ENCODE data around the gene ACVR2B. TPM values are rescaled to one million over a fixed set of nuclear protein-coding genes. Genes with fewer than 3 reads are reported as not detected.

Gene ACVR2B
- total RNA-seq, 1 donor from 2014 or later = 89.5 TPM

DNA sequence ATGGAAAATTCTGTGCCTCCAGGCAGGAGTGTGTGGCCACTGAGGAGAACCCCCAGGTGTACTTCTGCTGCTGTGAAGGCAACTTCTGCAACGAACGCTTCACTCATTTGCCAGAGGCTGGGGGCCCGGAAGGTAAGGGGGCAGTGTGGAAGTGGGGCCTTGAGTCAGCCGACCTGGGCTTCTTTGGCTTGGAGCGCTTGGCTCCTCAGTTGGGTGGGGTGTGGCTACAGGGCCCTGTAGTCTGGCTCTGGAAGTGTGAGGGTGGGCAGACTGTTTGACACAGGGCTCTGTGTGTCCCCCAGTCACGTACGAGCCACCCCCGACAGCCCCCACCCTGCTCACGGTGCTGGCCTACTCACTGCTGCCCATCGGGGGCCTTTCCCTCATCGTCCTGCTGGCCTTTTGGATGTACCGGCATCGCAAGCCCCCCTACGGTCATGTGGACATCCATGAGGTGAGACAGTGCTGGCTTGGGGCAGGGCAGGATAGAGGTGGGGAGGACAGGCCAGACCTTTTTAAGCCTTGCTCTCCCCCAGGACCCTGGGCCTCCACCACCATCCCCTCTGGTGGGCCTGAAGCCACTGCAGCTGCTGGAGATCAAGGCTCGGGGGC is 24.3 kb downstream of the ACVR2B start:
- Mint-ChIP-seq H3K27ac (no peak overlapping the region), H3K27me3 (ENCODE audit: insufficient read depth, low read depth) (peaks cover 3% of the 10 kb centered on the region), H3K9me3 (peaks cover 9% of the 10 kb centered on the region), H3K4me1 (peaks cover 3% of the 10 kb centered on the region), H3K4me3 (no peak overlapping the region), H3K36me3 (peaks cover 25% of the 10 kb centered on the region)
- TF ChIP-seq EZH2 (IDR thresholded peaks at IDR 0.05) = no peak
- TF ChIP-seq EZH2phosphoT487 (IDR thresholded peaks at IDR 0.05) = no peak
- TF ChIP-seq, protein P1, sequence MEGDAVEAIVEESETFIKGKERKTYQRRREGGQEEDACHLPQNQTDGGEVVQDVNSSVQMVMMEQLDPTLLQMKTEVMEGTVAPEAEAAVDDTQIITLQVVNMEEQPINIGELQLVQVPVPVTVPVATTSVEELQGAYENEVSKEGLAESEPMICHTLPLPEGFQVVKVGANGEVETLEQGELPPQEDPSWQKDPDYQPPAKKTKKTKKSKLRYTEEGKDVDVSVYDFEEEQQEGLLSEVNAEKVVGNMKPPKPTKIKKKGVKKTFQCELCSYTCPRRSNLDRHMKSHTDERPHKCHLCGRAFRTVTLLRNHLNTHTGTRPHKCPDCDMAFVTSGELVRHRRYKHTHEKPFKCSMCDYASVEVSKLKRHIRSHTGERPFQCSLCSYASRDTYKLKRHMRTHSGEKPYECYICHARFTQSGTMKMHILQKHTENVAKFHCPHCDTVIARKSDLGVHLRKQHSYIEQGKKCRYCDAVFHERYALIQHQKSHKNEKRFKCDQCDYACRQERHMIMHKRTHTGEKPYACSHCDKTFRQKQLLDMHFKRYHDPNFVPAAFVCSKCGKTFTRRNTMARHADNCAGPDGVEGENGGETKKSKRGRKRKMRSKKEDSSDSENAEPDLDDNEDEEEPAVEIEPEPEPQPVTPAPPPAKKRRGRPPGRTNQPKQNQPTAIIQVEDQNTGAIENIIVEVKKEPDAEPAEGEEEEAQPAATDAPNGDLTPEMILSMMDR (IDR thresholded peaks at IDR 0.05) = no peak
- Histone ChIP-seq H4K20me1 (ENCODE audit: low read depth) (peaks cover 78% of the 10 kb centered on the region), H3K4me2 (no peak overlapping the region), H3K9me3 (ENCODE audit: low read depth) (no peaks in the 10 kb centered on the region), H3K27ac (no peak overlapping the region), H3K36me3 (peaks cover 13% of the 10 kb centered on the region), H3F3A (ENCODE audit: low read depth) (no peaks in the 10 kb centered on the region), H3K4me3 (no peak overlapping the region), H3K4me1 (no peaks in the 10 kb centered on the region), H3K27me3 (no peaks in the 10 kb centered on the region), H3K9ac (no peak overlapping the region), H2AFZ (replicated peaks) (no peak overlapping the region), H3K79me2 (ENCODE audit: low read depth) (peaks cover 47% of the 10 kb centered on the region)
- DNase-seq (ENCODE audit: low spot score) = no peak

DNA sequence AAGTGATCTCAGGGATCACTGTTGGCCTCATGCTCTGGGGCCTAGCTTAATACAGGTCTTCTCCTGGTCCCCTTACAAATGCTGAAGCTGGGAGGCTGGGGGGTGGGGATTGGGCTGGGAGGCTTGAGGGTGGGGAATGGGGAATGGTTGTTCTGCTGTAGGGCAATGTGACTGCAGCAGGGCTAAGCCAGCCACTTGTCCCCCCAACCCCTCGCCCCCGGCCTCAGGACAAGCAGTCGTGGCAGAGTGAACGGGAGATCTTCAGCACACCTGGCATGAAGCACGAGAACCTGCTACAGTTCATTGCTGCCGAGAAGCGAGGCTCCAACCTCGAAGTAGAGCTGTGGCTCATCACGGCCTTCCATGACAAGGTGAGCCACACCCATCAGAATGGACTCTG is 25.2 kb downstream of the ACVR2B start:
- Mint-ChIP-seq H3K27me3 (ENCODE audit: insufficient read depth, low read depth) (peaks cover 3% of the 10 kb centered on the region), H3K36me3 (peaks cover 33% of the 10 kb centered on the region), H3K4me1 (no peaks in the 10 kb centered on the region), H3K27ac (no peak overlapping the region), H3K4me3 (no peak overlapping the region), H3K9me3 (peaks cover 4% of the 10 kb centered on the region)
- Histone ChIP-seq H3K36me3 (peaks cover 13% of the 10 kb centered on the region), H3K9me3 (ENCODE audit: low read depth) (no peaks in the 10 kb centered on the region), H3F3A (ENCODE audit: low read depth) (no peaks in the 10 kb centered on the region), H3K27me3 (no peaks in the 10 kb centered on the region), H3K79me2 (ENCODE audit: low read depth) (peaks cover 37% of the 10 kb centered on the region), H3K4me3 (no peak overlapping the region), H3K4me2 (no peak overlapping the region), H4K20me1 (ENCODE audit: low read depth) (peaks cover 70% of the 10 kb centered on the region), H3K27ac (no peak overlapping the region), H3K9ac (no peak overlapping the region), H2AFZ (replicated peaks) (no peak overlapping the region), H3K4me1 (no peaks in the 10 kb centered on the region)
- no peak for TF ChIP-seq EZH2phosphoT487 (IDR thresholded peaks at IDR 0.05)
- no peak for TF ChIP-seq EZH2 (IDR thresholded peaks at IDR 0.05)
- TF ChIP-seq, protein P1 (IDR thresholded peaks at IDR 0.05) = no peak
- no peak for DNase-seq (ENCODE audit: low spot score)

DNA sequence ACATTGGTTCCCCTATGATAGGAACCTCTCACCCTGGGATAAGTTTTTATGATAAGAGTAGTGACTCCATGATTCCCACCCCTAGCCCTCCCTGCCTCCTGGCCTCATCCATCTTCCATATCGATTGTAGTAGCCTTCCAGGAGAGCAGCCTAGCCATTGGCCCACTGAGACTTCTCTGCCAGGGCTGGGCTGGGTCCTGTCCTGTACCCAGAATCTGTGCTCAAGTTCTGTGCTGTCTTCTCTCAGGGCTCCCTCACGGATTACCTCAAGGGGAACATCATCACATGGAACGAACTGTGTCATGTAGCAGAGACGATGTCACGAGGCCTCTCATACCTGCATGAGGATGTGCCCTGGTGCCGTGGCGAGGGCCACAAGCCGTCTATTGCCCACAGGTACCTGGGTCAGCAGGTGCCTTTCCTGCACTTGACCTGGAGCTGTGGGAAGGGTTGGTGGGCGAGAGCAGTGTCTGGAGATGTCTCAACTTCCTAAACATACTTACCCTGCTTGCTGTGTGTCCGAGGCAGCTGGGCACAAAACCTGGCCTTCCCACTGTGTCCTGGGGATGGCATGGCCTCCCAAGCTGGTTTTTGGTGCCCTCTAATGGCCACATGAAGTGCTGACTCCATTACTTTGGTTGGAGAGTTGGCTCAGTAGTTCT is 25.9 kb downstream of the ACVR2B start:
- Histone ChIP-seq H3K79me2 (ENCODE audit: low read depth) (peaks cover 31% of the 10 kb centered on the region), H3F3A (ENCODE audit: low read depth) (no peaks in the 10 kb centered on the region), H3K4me3 (no peak overlapping the region), H3K36me3 (peaks cover 14% of the 10 kb centered on the region), H3K9me3 (ENCODE audit: low read depth) (no peaks in the 10 kb centered on the region), H3K27me3 (no peaks in the 10 kb centered on the region), H4K20me1 (ENCODE audit: low read depth) (peaks cover 64% of the 10 kb centered on the region), H3K9ac (no peak overlapping the region), H2AFZ (replicated peaks) (no peak overlapping the region), H3K4me2 (no peak overlapping the region), H3K27ac (no peak overlapping the region), H3K4me1 (no peaks in the 10 kb centered on the region)
- DNase-seq (ENCODE audit: low spot score) = peak; percentile 71
- no peak overlapping the region for H3K27ac Mint-ChIP-seq
- TF ChIP-seq EZH2phosphoT487 (IDR thresholded peaks at IDR 0.05) (no peak), EZH2 (IDR thresholded peaks at IDR 0.05) (no peak)
- TF ChIP-seq, protein P1 (IDR thresholded peaks at IDR 0.05) = peak; percentile 85
- peaks cover 3% of the 10 kb centered on the region for H3K27me3 Mint-ChIP-seq (ENCODE audit: insufficient read depth, low read depth)
- H3K4me1 Mint-ChIP-seq = no peaks in the 10 kb centered on the region
- H3K36me3 Mint-ChIP-seq = peaks cover 31% of the 10 kb centered on the region
- peaks cover under 1% of the 10 kb centered on the region for H3K9me3 Mint-ChIP-seq
- no peak overlapping the region for H3K4me3 Mint-ChIP-seq
